ENCODE measurements around the gene ARID1A. TPM values are rescaled to one million over a fixed set of nuclear protein-coding genes. Genes with fewer than 3 reads are reported as not detected.
"Not testable (repeated sequence)": the region's sequence is repeated elsewhere in the genome, so short reads cannot be mapped to it uniquely, and the experiment has no call there.

ARID1A gene
- total RNA-seq, 1 donor from 2014 or later = 85.1 TPM

GRCh38 chr1:26799479-26800142, 103.8 kb downstream of the ARID1A start:
- DNase-seq (ENCODE audit: low read depth) (peak; percentile 81), FAIRE-seq (peak; percentile 74)
- H3K9me3 ChIP-seq (ENCODE audit: insufficient read depth, low read depth, low read length) = no peaks in the 10 kb centered on the region
- peak overlapping the region; percentile 71 for H3K27ac Mint-ChIP-seq (ENCODE audit: unreplicated experiment)
- H3K36me3 ChIP-seq (ENCODE audit: insufficient read depth, low read length) = no peaks in the 10 kb centered on the region
- peaks cover 17% of the 10 kb centered on the region for H3K4me1 ChIP-seq (ENCODE audit: insufficient read depth, low read length)
- H3K4me1 Mint-ChIP-seq (ENCODE audit: low read depth, unreplicated experiment) = peaks cover 14% of the 10 kb centered on the region
- no peak for TF ChIP-seq CTCF (IDR thresholded peaks at IDR 0.05; ENCODE audit: insufficient read depth, low read depth, low read length)
- no peak for TF ChIP-seq EZH2 (IDR thresholded peaks at IDR 0.05; ENCODE audit: insufficient read depth, low read length)
- H3K27me3 Mint-ChIP-seq (ENCODE audit: low read depth, unreplicated experiment) = no peaks in the 10 kb centered on the region
- H2AFZ ChIP-seq (ENCODE audit: low read depth, low read length) = peak overlapping the region; percentile 15
- H3K4me3 Mint-ChIP-seq (ENCODE audit: unreplicated experiment) = peak overlapping the region; percentile 34
- H3K79me2 ChIP-seq (ENCODE audit: insufficient read depth, low read length) = no peaks in the 10 kb centered on the region
- H3K4me3 ChIP-seq (ENCODE audit: insufficient read depth, low read depth, low read length) = no peak overlapping the region
- H3K9ac ChIP-seq (ENCODE audit: low read length) = peak overlapping the region; percentile 9
- H4K20me1 ChIP-seq (ENCODE audit: insufficient read depth, low read length) = no peaks in the 10 kb centered on the region
- H3K4me2 ChIP-seq (ENCODE audit: low read length) = peak overlapping the region; percentile 79
- peaks cover 8% of the 10 kb centered on the region for H3K36me3 Mint-ChIP-seq (ENCODE audit: low read depth, unreplicated experiment)
- H3K27ac ChIP-seq (ENCODE audit: low read depth, low read length) = peak overlapping the region; percentile 47
- H3K9me3 Mint-ChIP-seq (ENCODE audit: unreplicated experiment) = no peaks in the 10 kb centered on the region
- H3K27me3 ChIP-seq (ENCODE audit: insufficient read depth, low read length) = no peaks in the 10 kb centered on the region

- not testable (repeated sequence) for H3K27me3 Mint-ChIP-seq (ENCODE audit: low read depth, unreplicated experiment); H3K27me3 ChIP-seq (ENCODE audit: insufficient read depth, low read length)
Measured at GRCh38 chr1:26803932-26804331, 108.1 kb downstream of the ARID1A start.

GRCh38 chr1:26810105-26810504, 114.3 kb downstream of the ARID1A start:
- H3K4me3 Mint-ChIP-seq (ENCODE audit: unreplicated experiment); H3K79me2 ChIP-seq (ENCODE audit: insufficient read depth, low read length); H3K4me3 ChIP-seq (ENCODE audit: insufficient read depth, low read depth, low read length); H2AFZ ChIP-seq (ENCODE audit: low read depth, low read length); H3K9me3 Mint-ChIP-seq (ENCODE audit: unreplicated experiment); H3K27me3 Mint-ChIP-seq (ENCODE audit: low read depth, unreplicated experiment); H3K27ac Mint-ChIP-seq (ENCODE audit: unreplicated experiment); H3K4me1 Mint-ChIP-seq (ENCODE audit: low read depth, unreplicated experiment); H3K9me3 ChIP-seq (ENCODE audit: insufficient read depth, low read depth, low read length); H3K27ac ChIP-seq (ENCODE audit: low read depth, low read length); H3K9ac ChIP-seq (ENCODE audit: low read length); H3K36me3 Mint-ChIP-seq (ENCODE audit: low read depth, unreplicated experiment); H3K4me2 ChIP-seq (ENCODE audit: low read length); H3K36me3 ChIP-seq (ENCODE audit: insufficient read depth, low read length); H3K27me3 ChIP-seq (ENCODE audit: insufficient read depth, low read length); FAIRE-seq; H4K20me1 ChIP-seq (ENCODE audit: insufficient read depth, low read length); DNase-seq (ENCODE audit: low read depth); H3K4me1 ChIP-seq (ENCODE audit: insufficient read depth, low read length): not testable (repeated sequence)
- peak; percentile 69 for TF ChIP-seq CTCF (IDR thresholded peaks at IDR 0.05; ENCODE audit: insufficient read depth, low read depth, low read length)

More at GRCh38 chr1:26803932-26804331, 108.1 kb downstream of the ARID1A start:
- H3K27ac Mint-ChIP-seq (ENCODE audit: unreplicated experiment); H3K36me3 ChIP-seq (ENCODE audit: insufficient read depth, low read length); H2AFZ ChIP-seq (ENCODE audit: low read depth, low read length); H3K9me3 Mint-ChIP-seq (ENCODE audit: unreplicated experiment); H3K79me2 ChIP-seq (ENCODE audit: insufficient read depth, low read length); H4K20me1 ChIP-seq (ENCODE audit: insufficient read depth, low read length); H3K27ac ChIP-seq (ENCODE audit: low read depth, low read length); H3K9me3 ChIP-seq (ENCODE audit: insufficient read depth, low read depth, low read length); H3K36me3 Mint-ChIP-seq (ENCODE audit: low read depth, unreplicated experiment); H3K4me3 ChIP-seq (ENCODE audit: insufficient read depth, low read depth, low read length); H3K9ac ChIP-seq (ENCODE audit: low read length); FAIRE-seq; H3K4me2 ChIP-seq (ENCODE audit: low read length); DNase-seq (ENCODE audit: low read depth); H3K4me3 Mint-ChIP-seq (ENCODE audit: unreplicated experiment): not testable (repeated sequence)
- H3K4me1 Mint-ChIP-seq (ENCODE audit: low read depth, unreplicated experiment) = peaks cover 14% of the 10 kb centered on the region
- peaks cover 17% of the 10 kb centered on the region for H3K4me1 ChIP-seq (ENCODE audit: insufficient read depth, low read length)

Measured in astrocyte (in vitro differentiated cells and primary cell).